EL (cell line): Measurements from ENCODE around the gene NDST1.

Experiments
- DNase-seq: peaks from one replicate; pipeline ENCODE4 v3.0.0-alpha.2; 2016

The NDST1 gene

GRCh38 chr5:150590979-150591695, 83.2 kb downstream of the NDST1 start:
- no peak for DNase-seq

GRCh38 chr5:150593593-150593992, 85.7 kb downstream of the NDST1 start:
- DNase-seq, result no peak

GRCh38 chr5:150593996-150594395, 86.1 kb downstream of the NDST1 start:
- DNase-seq, result no peak

GRCh38 chr5:150595466-150596031, 87.6 kb downstream of the NDST1 start:
- no peak for DNase-seq

- no peak for DNase-seq
Observed at GRCh38 chr5:150596313-150596712, 88.4 kb downstream of the NDST1 start.

- no peak for DNase-seq
Observed at GRCh38 chr5:150596826-150597225, 88.9 kb downstream of the NDST1 start.

- DNase-seq, result no peak
Observed at GRCh38 chr5:150598006-150598405, 90.1 kb downstream of the NDST1 start.

GRCh38 chr5:150598821-150599273, 90.9 kb downstream of the NDST1 start:
- no peak for DNase-seq

- no peak for DNase-seq
Observed at GRCh38 chr5:150599281-150599680, 91.3 kb downstream of the NDST1 start.

GRCh38 chr5:150599917-150600511, 92.1 kb downstream of the NDST1 start:
- peak; percentile 83 for DNase-seq

- no peak for DNase-seq
Observed at GRCh38 chr5:150600616-150601490, 92.9 kb downstream of the NDST1 start.

- DNase-seq, result no peak
Observed at GRCh38 chr5:150601491-150602345, 93.8 kb downstream of the NDST1 start.

- no peak for DNase-seq
Observed at GRCh38 chr5:150603052-150603451, 95.1 kb downstream of the NDST1 start.

GRCh38 chr5:150603491-150603890, 95.6 kb downstream of the NDST1 start:
- no peak for DNase-seq

- no peak for DNase-seq
Observed at GRCh38 chr5:150604010-150604409, 96.1 kb downstream of the NDST1 start.

- no peak for DNase-seq
Observed at GRCh38 chr5:150604894-150605440, 97.0 kb downstream of the NDST1 start.

GRCh38 chr5:150605546-150605945, 97.6 kb downstream of the NDST1 start:
- DNase-seq, result no peak

GRCh38 chr5:150606476-150606875, 98.5 kb downstream of the NDST1 start:
- no peak for DNase-seq

- no peak for DNase-seq
Observed at GRCh38 chr5:150607105-150607504, 99.2 kb downstream of the NDST1 start.
